EH (cell line): ENCODE data around the gene GRID2.
"Not testable (repeated sequence)": the region's sequence is repeated elsewhere in the genome, so short reads cannot be mapped to it uniquely, and the experiment has no call there.

Source experiments
- DNase-seq: peaks from one replicate; pipeline ENCODE4 v3.0.0-alpha.2; 2015; ENCODE audit warnings: low read depth

GRID2 gene

GRCh38 chr4:92305148-92305877 lies 1.5 kb downstream of the GRID2 start:
- peak; percentile 12 for DNase-seq

- no peak for DNase-seq
Observed at GRCh38 chr4:92305878-92306520, 2.2 kb downstream of the GRID2 start.

- no peak for DNase-seq
Observed at GRCh38 chr4:92307181-92307580, 3.4 kb downstream of the GRID2 start.

- DNase-seq, result no peak
Observed at GRCh38 chr4:92307866-92308265, 4.1 kb downstream of the GRID2 start.

GRCh38 chr4:92317047-92317446 lies 13.3 kb downstream of the GRID2 start:
- DNase-seq, result no peak

GRCh38 chr4:92328095-92328494 lies 24.3 kb downstream of the GRID2 start:
- DNase-seq, result no peak

- no peak for DNase-seq
Observed at GRCh38 chr4:92333016-92333415, 29.2 kb downstream of the GRID2 start.

- no peak for DNase-seq
Observed at GRCh38 chr4:92334716-92335350, 31.1 kb downstream of the GRID2 start.

GRCh38 chr4:92339676-92340075 lies 35.9 kb downstream of the GRID2 start:
- no peak for DNase-seq

GRCh38 chr4:92344216-92344615 lies 40.5 kb downstream of the GRID2 start:
- DNase-seq, result no peak

- DNase-seq, result no peak
Observed at GRCh38 chr4:92346289-92346688, 42.5 kb downstream of the GRID2 start.

- no peak for DNase-seq
Observed at GRCh38 chr4:92357966-92358365, 54.2 kb downstream of the GRID2 start.

GRCh38 chr4:92359491-92359890 lies 55.7 kb downstream of the GRID2 start:
- DNase-seq, result no peak

- DNase-seq, result no peak
Observed at GRCh38 chr4:92362028-92362427, 58.3 kb downstream of the GRID2 start.

GRCh38 chr4:92368653-92369052 lies 64.9 kb downstream of the GRID2 start:
- no peak for DNase-seq

GRCh38 chr4:92381616-92382015 lies 77.8 kb downstream of the GRID2 start:
- DNase-seq, result no peak

- no peak for DNase-seq
Observed at GRCh38 chr4:92382128-92382527, 78.4 kb downstream of the GRID2 start.

GRCh38 chr4:92387459-92388069 lies 83.8 kb downstream of the GRID2 start:
- DNase-seq, result peak; percentile 22

- no peak for DNase-seq
Observed at GRCh38 chr4:92399032-92399431, 95.3 kb downstream of the GRID2 start.

- DNase-seq, result not testable (repeated sequence)
Observed at GRCh38 chr4:92403525-92403924, 99.8 kb downstream of the GRID2 start.

GRCh38 chr4:92406488-92406887 lies 102.7 kb downstream of the GRID2 start:
- no peak for DNase-seq

GRCh38 chr4:92421920-92422319 lies 118.2 kb downstream of the GRID2 start:
- no peak for DNase-seq

- no peak for DNase-seq
Observed at GRCh38 chr4:92433272-92433758, 129.5 kb downstream of the GRID2 start.
